Heart right ventricle (tissue), 16 donors: ENCODE data around the gene ADM2. TPM values are rescaled to one million over a fixed set of nuclear protein-coding genes. Genes with fewer than 3 reads are reported as not detected.

Source experiments
- ATAC-seq, 8 donors: fragments of 200-7000 bp; cut with Tn5 transposase; one replicate each; pipeline ENCODE4 v1.9.1; 2020; ENCODE audit warnings: mild to moderate bottlenecking in 8 of 8, moderate library complexity in 8 of 8, moderate number of reproducible peaks in 1 of 8
- DNase-seq, 2 donors: peaks; one replicate each; pipeline ENCODE4 v3.0.0-alpha.2; 2020
- H3K27ac ChIP-seq, 10 donors: fragments of 200-600 bp; sonication (generic) in 2 of 10; one replicate each; pipeline versions ENCODE4 v1.5.0 to v1.8.0; 2020 to 2022; ENCODE audit warnings: mild to moderate bottlenecking in 3 of 10
- H3K27me3 ChIP-seq, 7 donors: fragments of 200-600 bp; one replicate each; pipeline ENCODE4 v1.8.0; 2021 to 2022; ENCODE audit warnings: mild to moderate bottlenecking in 2 of 7
- H3K36me3 ChIP-seq, 9 donors: fragments of 200-600 bp; sonication (generic) in 1 of 9; one replicate each; pipeline versions ENCODE4 v1.5.0 to v1.8.0; 2020 to 2022; ENCODE audit warnings: mild to moderate bottlenecking in 2 of 9
- H3K4me1 ChIP-seq, 9 donors: fragments of 200-600 bp; sonication (generic) in 1 of 9; one replicate each; pipeline versions ENCODE4 v1.5.0 to v1.8.0; 2020 to 2022; ENCODE audit warnings: mild to moderate bottlenecking in 4 of 9
- H3K4me3 ChIP-seq, 10 donors: fragments of 200-600 bp; sonication (generic) in 2 of 10; one replicate each; pipeline versions ENCODE4 v1.5.0 to v1.8.0; 2020 to 2022; ENCODE audit warnings: mild to moderate bottlenecking in 7 of 10, moderate library complexity in 2 of 10
- H3K9me3 ChIP-seq, 11 donors: fragments of 200-600 bp in 10 of 11; sonication (generic) in 2 of 11; one replicate each; pipeline versions ENCODE4 v1.5.0 to v1.8.0; 2013 to 2022; ENCODE audit warnings: mild to moderate bottlenecking in 2 of 11, control low read depth in 1 of 11, moderate library complexity in 1 of 11
- CTCF ChIP-seq, 9 donors: fragments of 200-600 bp; sonication (generic) in 2 of 9; IDR thresholded peaks; one replicate each; pipeline versions ENCODE4 v1.5.0 to v1.8.0; 2021 to 2022; ENCODE audit warnings: antibody characterized with exemption in 9 of 9, mild to moderate bottlenecking in 5 of 9, moderate library complexity in 1 of 9
- WGBS, 2 donors: extraction: QIAGEN DNeasy Blood & Tissue Kit; methylation state at CpG; one replicate each; pipeline ENCODE4 v1.1.7; 2013; ENCODE audit warnings: inconsistent platforms in 1 of 2; 5-methylcytosine and 5-hydroxymethylcytosine counted together
- intact Hi-C, 10 donors: fragments of 100-400 bp; cut with DNase I; formaldehyde crosslinking; loops; one replicate each; pipeline versions ENCODE4 v1.11.1 to v1.14.2; 2022
- polyA plus RNA-seq, 2 donors: library from polyadenylated mRNA; stranded (reverse); fragments of 200-250 nt; gene quantifications; one replicate each; pipeline ENCODE4 v1.2.3, GENCODE V29; 2013
- total RNA-seq, 10 donors: library from RNA; stranded (reverse); fragmentation: NEBNext Ultra II Directional in 3 of 10; extraction: Animal tissue kit (Norgen Biotek cat#: 25700) in 3 of 10; gene quantifications; one replicate each; pipeline versions ENCODE4 v1.2.1 to v1.2.4, GENCODE V29; 2021 to 2023
- donor health status: Arrhythmogenic right ventricular cardiomyopathy.
- donor health status: ischemic (EF 13 %, LVEDD 7.1; RV severe dilation, severe dysfunction).
- donor health status: healthy with polysubstance abuse.
- donor health status: DM: no; HTN: yes; CAD: no.
- donor health status: DM: no; HTN: no; CAD: no.
- donor health status: ischemic (EF 25% LVEDD 6.9; RV normal size, moderate dysfunction).
- donor health status: ischemic (EF 25% LVEDD 5.7; RV mildly dilated, moderate dysfunction).
- donor health status: healthy.
- donor health status: DM: yes; HTN: yes; CAD: no.
- donor health status: Ischemic cardiomyopathy.
- donor health status: ischemic (EF 35%, LVEDD 5.7; RV mildly dilated, moderate dysfunction).
- donor health status: nonischemic (EF 11% LVEDD 7.7; RV severe dilation, severe dysfunction).
- donor health status: DM: yes; HTN: yes; CAD: no.
- donor health status: PGD.
- donor health status: ischemic (EF 29% LVEDD 5.4; RV normal size, mild dysfunction).
- donor health status: nonischemic (EF 23%, LVEDD 6.1; RV moderate dilation, normal function).

ADM2 gene
- total and polyA plus RNA-seq, 12 donors, result 0.07 to 0.53 (median 0.15) TPM; not detected in 7

DNA sequence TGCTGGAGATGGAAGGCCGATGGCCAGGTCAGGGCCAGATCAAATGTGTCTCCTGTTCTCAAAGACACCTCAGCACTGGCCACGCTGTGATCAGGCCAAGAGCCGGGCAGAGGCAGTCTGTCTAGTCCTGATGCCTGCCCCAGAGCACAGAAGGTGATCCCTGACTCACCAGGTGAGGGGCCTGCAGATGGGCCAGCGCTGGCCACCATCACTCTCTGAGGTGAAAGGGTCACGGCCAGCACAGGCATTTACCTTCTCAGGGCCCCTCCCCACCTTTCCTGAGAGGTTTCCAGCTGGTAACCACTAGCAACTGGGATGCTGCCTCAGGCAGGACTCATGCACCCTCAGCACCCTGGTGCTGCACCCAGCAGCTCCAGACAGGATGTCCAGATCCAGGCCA, 9.4 kb upstream of the ADM2 start:
- no peak for DNase-seq
- WGBS, 2 donors, result 85 to 86% methylated on average over 5 of the region's 5 CpGs
- Histone ChIP-seq H3K27me3 (no peaks in the 10 kb centered on the region), H3K4me1 (peaks cover 31 to 67% (median 58%) of the 10 kb centered on the region in 9 donors), H3K36me3 (peaks cover 0 to 14% (median 6%) of the 10 kb centered on the region in 9 donors), H3K4me3 (no peak overlapping the region), H3K27ac (no peak overlapping the region), H3K9me3 (no peaks in the 10 kb centered on the region)
- no peak for ATAC-seq
- TF ChIP-seq CTCF (IDR thresholded peaks at IDR 0.05), result no peak
- intact Hi-C loops, result no loop called here

- H3K4me3 ChIP-seq, result peak overlapping the region in 5 of 10 donors; percentile 81 to 98 (median 86)
- H3K36me3 ChIP-seq, result peaks cover 0 to 4% (median 0%) of the 10 kb centered on the region in 9 donors
- H3K27me3 ChIP-seq, result no peaks in the 10 kb centered on the region
- H3K27ac ChIP-seq, result no peak overlapping the region
- peak in 2 of 9 donors; percentile 3 to 23 for TF ChIP-seq CTCF (IDR thresholded peaks at IDR 0.05)
- WGBS, 2 donors, result 81 to 86% methylated on average over 6 of the region's 6 CpGs
- DNase-seq (peak in 1 of 2 donors; percentile 11), ATAC-seq (no peak)
- intact Hi-C loops, result no loop called here
- peaks cover 31 to 67% (median 58%) of the 10 kb centered on the region in 9 donors for H3K4me1 ChIP-seq
- no peaks in the 10 kb centered on the region for H3K9me3 ChIP-seq
Measured at GRCh38 chr22:50473088-50473487, 8.3 kb upstream of the ADM2 start.

DNA sequence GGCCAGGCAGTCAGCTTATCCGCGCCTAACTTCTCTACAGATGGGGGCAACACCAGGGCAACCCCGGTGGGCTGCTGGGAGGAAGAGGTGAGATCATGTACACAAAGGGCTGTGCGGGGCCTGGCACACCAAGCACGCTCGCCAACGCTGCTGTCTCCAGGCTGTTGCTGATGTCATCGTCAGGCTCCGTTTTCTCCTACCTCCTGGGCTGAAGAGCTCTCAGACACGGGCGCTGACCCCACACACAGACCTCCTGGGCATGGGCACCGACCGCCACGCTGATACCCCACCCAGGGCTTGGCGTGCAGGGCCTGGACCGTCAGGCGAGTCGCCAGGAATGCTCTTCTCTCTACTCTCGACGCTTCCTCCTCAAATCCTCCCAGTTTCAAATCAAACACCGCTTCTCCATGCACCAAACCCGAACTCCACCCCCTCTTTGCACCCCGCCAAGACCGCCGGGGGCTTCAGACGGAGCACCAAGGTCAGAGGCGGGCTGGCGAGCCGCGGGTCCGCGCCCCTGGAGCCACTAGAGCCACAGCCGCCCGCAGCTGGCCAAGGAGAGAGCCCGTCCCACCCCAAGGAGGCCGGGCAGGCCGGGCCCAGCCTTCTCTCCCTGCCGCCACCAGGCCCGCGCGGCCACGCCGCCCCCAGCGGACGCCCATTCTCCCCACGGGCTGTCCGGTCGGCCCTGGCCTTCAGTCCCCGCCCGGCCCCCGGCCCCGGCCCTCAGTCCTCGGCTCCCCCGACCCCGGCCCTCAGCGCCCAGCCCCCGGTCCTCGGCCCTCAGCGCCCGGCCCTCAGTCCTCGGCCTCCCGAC, 7.3 kb upstream of the ADM2 start:
- intact Hi-C loops, result loop anchor here in 2 of 10 donors (2.0 kb wide), 1 partner anchor 33 kb away; the partner anchor contains the start of gene LMF2 (in 2 of the 2)
- ATAC-seq, result peak in 2 of 8 donors; percentile 23 to 25
- peaks cover 0 to 4% (median 0%) of the 10 kb centered on the region in 9 donors for H3K36me3 ChIP-seq
- H3K9me3 ChIP-seq, result no peaks in the 10 kb centered on the region
- H3K27me3 ChIP-seq, result peaks cover 0 to 7% (median 3%) of the 10 kb centered on the region in 7 donors
- peak in 1 of 9 donors; percentile 6 for TF ChIP-seq CTCF (IDR thresholded peaks at IDR 0.05)
- WGBS, 2 donors, result 5 to 10% methylated on average over 35 to 62 of the region's 62 CpGs
- peak in 1 of 2 donors; percentile 40 for DNase-seq
- H3K4me1 ChIP-seq, result peaks cover 31 to 57% (median 56%) of the 10 kb centered on the region in 9 donors
- peak overlapping the region; percentile 63 to 98 (median 84) for H3K4me3 ChIP-seq
- H3K27ac ChIP-seq, result peak overlapping the region in 8 of 10 donors; percentile 62 to 90 (median 74)
